SKM-1 treated with dmso at 0.1 percent for 144 hours (cell line): ENCODE measurements around the gene ESPL1.
A peak's percentile ranks its signal among the peaks of the same experiment; 100 is the strongest.

Experiments used
- DNase-seq: peaks from one replicate; lab custom pipeline; 2025; ENCODE audit not compliant: unreplicated experiment; lab: John Stamatoyannopoulos, UW

The ESPL1 gene

DNA sequence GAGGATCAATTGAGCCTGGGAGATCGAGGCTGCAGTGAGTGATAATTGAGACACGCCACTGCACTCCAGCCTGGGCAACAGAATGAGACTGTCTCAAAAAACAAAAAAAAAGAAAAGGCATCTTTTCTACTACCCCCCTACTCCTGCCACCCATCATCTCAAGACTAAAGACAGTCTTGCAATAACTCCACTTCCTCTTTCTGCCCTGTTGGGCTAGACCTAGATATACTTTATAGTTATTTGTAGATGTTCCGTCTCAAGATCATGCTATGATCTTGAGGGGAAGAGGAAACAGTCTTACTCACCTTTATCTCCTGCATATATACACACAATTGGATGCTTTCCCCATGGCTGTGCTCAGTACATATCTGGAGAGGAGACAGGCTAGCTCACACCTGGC, 12.1 kb upstream of the ESPL1 start:
- peak; percentile 67 for DNase-seq

DNA sequence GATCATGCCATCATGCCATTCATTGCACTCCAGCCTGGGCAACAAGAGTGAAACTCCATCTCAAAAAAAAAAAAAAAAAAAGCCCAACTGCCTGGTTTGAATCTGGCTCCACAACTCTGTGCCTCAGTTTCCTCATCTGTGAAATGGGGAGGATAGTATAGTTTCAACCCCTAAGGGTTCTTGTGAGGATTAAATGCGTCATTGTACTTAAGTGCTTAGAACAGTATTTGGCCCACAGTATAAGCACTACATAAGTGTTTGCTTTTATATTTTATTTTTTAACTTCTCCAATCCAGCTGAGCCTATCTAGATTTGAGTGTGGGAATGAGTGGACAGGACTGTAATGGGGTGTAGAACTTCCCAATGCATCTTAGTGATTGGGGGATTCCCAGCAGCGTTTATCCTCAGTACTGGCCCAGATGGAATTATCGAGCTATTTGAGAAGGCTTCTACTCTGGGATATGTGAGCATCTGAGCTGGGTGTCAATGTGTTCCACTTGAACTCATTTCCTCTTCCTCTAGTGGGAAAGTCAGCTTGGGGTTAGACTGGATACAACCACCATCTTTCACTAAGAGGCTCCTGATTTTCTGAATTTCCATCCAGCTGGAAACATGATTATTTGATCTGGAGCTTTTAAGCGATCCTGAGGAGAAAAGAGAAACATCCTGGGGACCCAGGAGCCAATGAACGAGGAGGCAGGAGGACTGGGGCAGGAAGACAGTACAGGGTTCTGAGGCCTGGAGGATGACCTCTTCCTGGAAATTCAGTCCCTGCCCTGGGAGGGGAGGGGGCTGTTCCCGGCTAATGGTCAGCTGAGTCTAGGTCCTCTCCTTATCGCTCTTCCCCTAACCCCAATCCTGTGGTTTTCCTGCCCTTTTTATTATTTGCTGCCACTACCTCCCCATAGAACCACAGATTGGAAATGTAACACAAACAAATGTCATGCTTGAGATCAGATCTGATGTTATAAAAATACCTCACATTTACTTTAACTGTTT, 9.3 kb upstream of the ESPL1 start:
- no peak for DNase-seq

DNA sequence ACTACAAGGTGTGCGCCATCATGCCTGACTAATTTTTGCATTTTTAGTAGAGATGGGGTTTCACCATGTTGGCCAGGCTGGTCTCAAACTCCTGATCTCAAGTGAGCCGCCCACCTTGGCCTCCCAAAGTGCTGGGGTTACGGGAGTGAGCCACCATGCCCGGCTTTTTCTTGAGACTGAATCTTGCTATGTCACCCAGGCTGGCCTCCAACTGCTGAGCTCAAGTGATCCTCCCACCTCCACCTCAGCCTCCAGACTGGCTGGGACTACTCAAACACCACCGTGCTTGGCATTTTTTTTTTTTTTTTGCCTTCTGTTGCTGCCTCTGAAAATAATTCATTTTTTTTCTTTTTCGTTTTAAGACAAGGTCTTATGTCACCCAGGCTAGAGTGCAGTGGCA, 8.2 kb upstream of the ESPL1 start:
- no peak for DNase-seq

DNA sequence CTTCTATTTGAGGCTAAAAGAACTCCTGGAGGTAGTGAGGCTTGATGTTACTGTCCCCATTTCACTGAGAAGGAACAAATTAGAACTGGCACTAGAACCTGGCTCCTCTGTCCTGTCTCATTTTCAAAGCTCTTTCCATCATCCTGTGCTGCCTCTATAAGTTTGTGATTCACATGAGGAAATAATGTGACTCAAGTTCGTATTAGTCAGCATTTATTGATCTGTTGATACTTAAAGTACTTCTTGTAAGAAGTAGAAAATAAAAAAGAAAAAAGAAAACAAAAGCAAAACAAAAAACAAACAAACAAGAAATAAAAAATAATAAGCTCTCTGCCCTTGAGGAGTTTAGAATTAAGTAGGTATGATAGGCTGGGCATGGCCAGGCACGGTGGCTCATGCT, 2.3 kb upstream of the ESPL1 start:
- no peak for DNase-seq

DNA sequence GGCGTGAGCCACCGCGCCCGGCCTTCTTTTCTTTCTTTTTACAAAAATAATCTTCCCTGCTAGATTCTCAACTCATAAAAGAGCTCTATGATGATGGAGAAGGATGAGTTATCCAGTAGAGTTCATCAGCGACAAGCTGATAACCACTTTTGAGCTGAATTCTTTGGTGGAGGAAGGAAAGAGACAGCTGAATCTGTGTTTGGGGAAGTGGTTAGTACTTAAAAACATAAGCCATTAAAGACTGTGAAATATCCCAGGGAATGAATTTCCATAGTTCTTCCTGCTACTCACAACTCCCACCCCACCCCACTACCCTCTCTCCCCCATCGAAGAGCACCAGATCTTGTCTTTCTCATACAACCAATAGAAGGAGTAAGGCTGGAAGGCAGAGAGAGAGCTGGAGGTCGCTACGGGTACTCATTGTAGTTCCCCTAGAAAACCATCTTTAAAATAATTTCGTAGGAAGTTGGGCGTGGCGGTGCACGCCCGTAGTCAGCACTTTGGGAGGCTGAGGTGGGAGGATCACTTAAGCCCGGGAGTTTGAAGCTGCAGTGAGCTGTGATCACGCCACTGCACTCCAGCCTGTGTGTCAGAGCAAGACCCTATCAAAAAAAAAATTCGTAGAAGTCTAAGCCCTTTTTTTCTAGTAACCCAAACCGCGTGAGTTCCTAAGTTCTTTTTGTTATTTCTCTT, 647 bp upstream of the ESPL1 start:
- peak; percentile 14 for DNase-seq

DNA sequence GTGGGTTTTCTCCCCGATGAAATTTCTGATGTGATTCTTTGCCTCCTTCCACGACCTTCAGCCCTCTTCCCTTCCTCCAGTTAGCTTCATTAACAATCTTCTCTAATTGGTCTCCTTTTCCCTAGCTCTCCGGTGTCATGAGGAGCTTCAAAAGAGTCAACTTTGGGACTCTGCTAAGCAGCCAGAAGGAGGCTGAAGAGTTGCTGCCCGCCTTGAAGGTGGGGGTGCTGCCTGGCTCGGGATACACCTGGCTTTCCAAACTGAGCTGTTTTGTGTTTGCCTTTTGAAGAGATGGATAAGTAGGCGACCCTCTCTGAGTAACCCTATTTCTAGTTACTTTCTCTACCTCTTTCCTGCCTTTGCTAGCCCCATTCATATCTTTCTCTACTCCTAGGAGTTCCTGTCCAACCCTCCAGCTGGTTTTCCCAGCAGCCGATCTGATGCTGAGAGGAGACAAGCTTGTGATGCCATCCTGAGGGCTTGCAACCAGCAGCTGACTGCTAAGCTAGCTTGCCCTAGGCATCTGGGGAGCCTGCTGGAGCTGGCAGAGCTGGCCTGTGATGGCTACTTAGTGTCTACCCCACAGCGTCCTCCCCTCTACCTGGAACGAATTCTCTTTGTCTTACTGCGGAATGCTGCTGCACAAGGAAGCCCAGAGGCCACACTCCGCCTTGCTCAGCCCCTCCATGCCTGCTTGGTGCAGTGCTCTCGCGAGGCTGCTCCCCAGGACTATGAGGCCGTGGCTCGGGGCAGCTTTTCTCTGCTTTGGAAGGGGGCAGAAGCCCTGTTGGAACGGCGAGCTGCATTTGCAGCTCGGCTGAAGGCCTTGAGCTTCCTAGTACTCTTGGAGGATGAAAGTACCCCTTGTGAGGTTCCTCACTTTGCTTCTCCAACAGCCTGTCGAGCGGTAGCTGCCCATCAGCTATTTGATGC, 797 bp downstream of the ESPL1 start:
- no peak for DNase-seq

DNA sequence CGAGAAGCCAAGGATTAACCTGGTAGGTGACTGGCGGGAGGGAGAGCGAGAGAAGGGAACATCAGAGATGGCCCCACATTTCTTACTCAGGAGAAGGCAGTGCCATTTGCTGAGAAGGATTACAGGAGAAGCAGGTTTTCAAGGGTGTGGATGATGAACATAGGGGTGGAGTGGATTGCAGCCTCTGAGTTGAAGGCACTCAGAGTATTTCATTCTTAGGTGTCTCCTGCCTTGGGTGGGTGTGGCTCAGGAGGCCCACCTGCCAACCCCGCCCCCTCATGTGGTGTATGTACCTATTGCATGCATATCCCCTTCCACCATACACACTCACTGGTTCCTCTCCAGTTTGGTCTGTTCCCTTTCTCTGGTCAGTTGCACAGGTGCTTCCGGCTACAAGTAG, 6.3 kb downstream of the ESPL1 start:
- DNase-seq: no peak

DNA sequence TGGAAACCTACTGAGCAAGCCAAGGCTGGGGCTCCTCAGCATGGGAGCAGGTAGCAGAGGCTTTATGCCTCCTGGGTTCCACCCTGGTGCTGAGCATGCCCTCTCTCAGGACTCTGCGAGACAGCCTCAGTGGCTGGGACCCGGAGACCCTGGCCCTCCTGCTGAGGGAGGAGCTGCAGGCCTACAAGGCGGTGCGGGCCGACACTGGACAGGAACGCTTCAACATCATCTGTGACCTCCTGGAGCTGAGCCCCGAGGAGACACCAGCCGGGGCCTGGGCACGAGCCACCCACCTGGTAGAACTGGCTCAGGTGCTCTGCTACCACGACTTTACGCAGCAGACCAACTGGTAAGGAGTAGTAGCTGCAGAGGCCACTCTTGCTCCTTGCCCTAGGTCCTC, 8.4 kb downstream of the ESPL1 start:
- no peak for DNase-seq

DNA sequence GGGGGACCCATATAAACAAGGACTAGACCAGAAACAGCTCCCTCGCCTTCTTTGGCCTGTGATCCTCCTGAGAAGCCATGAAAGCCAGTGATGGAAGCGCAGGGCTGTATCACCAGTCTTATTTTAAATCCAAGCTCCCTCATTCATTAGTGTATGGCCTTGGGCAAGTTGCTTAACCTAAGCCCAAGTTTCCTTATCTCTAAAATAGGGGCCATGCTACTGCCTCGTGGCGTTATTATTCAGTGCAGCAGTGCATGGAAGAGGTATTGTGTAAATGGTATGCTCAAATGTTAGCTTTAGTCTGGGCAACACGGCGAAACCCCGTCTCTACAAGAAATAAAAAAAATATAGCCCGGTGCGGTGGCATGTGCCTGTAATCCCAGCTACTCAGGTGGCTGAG, 9.9 kb downstream of the ESPL1 start:
- DNase-seq: no peak

DNA sequence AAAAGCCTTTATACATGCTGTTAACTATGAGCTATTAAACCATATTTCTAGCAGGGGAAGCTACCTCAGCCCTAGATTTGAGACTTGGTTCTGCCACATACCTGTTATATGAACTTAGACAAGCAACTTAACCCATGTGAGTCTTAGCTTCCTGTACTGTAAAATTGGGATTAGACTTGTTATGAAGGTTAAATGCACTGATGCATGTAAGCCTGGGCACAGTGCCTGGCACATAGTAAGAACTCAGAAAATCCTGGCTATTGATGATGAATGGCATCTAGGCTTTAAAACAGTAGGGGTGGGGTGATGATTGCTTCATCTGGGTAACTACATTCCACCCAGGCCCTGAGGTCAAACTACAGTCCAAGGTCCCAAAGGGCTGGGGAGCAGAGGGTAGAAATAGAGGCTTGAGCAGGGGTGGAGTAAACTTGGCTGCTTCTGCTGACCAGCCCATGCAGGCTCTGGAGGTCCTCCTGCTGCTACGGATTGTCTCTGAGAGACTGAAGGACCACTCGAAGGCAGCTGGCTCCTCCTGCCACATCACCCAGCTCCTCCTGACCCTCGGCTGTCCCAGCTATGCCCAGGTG, 11.3 kb downstream of the ESPL1 start:
- no peak for DNase-seq

DNA sequence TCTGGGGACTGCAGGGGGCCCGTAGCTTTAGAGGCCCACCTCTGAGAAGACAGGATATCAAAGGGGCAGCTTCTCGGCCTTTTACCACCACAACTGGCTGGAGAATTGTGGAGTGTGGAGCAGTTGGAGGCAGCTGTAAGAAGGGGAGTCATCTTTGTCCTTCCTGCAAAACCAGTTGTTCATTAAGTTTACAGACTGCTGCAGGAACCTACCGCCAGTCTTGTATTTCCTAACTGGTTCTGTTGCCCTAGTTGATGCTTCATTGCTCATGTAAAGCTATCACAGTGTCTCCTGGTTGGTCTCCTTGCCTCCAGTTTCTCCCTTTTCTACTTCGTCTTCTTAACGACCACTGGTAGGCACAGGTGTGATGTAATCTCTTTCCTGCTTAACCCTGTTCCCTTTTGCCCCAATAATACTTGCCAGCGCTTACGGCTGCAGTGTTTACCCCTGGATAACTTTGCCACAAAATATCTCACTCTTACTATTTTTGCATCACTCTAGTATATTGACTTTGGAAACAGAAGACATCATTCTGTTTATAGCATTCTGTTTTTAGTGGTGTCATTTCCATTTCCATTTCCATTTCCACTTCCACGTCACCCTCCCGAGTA, 11.9 kb downstream of the ESPL1 start:
- no peak for DNase-seq

DNA sequence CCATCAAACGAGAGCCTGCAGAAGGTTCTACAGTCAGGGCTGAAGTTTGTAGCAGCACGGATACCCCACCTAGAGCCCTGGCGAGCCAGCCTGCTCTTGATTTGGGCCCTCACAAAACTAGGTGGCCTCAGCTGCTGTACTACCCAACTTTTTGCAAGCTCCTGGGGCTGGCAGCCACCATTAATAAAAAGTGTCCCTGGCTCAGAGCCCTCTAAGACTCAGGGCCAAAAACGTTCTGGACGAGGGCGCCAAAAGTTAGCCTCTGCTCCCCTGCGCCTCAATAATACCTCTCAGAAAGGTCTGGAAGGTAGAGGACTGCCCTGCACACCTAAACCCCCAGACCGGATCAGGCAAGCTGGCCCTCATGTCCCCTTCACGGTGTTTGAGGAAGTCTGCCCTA, 18.3 kb downstream of the ESPL1 start:
- no peak for DNase-seq

DNA sequence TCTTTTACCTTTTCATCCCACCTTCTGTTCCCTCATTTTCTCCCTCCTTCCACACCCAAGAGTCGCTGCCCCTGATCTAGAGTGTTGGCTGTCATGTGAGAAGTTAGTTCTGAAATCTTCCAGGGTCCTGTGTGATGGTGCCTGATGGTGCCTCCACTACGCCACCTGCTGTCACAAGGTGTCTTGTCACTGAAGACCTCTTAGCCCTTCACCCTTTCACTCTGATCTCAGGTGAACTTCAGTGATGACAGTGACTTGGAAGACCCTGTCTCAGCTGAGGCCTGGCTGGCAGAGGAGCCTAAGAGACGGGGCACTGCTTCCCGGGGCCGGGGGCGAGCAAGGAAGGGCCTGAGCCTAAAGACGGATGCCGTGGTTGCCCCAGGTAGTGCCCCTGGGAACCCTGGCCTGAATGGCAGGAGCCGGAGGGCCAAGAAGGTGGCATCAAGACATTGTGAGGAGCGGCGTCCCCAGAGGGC, 19.7 kb downstream of the ESPL1 start:
- peak; percentile 10 for DNase-seq

DNA sequence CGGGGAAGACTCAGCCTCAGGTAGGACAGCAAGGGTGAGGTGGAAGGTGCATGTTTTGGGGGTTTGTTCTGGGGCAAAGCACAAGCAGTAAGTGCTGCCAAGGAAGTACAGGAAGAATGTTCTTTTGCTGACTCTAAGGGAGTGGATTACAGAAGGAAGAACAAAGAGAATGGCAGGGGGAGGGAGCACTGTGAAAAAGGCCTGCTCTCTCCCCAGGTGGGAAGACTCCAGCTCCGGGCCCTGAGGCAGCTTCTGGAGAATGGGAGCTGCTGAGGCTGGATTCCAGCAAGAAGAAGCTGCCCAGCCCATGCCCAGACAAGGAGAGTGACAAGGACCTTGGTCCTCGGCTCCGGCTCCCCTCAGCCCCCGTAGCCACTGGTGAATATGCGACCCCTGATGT, 20.2 kb downstream of the ESPL1 start:
- DNase-seq: no peak

DNA sequence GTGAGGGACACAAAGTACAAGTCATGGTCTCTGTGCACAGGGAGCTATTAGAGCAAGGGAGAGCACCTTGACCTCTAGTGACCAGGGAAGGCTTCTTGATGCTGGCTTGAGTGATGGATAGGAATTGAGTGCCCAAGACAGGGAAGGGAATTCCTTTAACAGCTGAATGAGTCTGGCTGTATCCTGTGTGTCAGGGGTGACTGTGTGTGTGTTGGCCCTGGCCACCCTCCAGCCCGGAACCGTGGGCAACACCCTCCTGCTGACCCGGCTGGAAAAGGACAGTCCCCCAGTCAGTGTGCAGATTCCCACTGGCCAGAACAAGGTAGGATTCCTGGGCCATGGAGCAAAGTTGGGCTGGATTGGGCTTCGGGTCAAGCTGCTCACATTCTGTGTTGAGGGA, 21.8 kb downstream of the ESPL1 start:
- DNase-seq: no peak

DNA sequence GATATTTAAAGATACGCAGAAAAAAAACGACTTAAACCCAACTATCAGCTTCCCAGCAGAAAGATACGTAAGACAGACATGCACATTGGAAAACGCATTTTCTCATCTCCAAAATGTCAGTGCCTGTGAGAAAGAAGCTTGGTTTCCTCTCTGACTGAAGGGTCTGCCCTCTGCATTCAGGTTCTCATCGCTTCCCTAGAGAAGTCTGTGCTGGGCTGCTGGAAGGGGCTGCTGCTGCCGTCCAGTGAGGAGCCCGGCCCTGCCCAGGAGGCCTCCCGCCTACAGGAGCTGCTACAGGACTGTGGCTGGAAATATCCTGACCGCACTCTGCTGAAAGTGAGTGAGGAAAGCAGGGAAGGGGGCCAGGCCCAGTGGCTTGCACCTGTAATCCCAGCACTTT, 22.6 kb downstream of the ESPL1 start:
- DNase-seq: no peak

DNA sequence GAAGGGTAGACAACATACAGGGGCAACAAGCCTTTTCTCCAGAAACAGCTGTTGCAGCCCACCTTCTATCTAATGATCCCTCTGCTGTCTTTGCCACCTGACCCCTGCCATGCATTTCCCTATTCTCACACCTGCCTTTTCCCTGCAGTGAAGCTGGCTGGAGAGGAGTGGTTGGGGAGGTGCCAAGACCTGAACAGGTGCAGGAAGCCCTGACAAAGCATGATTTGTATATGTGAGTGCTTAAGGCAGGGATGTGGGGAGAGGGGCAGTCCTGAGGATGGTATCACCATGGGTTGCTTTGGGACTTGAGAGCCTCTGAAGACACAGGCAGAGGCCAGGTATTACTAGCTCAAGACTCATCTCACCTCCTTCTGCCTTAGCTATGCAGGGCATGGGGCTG, 24.3 kb downstream of the ESPL1 start:
- no peak for DNase-seq

DNA sequence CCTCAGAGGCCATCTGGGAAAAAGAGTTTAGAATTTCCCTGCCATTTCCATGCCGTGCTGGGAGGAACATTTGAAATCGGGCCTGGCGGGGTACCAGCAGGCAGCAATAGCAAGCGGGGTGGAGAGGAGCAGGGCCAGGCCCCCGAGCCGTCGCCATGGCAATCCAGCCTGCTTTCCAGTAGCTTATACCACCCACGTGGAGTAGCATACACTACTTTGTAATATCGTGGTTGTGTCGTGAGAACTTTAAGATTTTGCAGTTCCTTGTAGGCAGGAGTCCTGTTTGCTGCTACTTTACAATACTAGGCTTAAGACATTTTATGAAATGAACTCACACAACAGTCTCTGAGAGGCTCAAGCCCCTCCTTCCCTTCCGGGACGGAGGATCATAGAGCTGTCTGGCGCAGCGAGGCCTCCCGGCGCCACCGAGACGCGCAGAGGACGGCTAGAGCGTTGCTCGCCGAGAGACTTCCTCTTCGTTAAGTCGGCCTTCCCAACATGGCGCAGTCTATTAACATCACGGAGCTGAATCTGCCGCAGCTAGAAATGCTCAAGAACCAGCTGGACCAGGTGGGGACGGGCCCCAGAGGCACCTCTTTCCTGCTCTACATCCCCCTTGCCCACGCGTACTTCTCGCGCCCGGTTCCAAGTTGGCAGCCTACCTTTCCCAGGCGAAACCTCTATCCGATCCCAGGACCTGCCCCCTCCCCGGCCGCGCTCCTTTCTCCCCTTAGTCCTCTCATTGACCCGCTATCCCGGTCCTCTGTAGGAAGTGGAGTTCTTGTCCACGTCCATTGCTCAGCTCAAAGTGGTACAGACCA, 27.2 kb downstream of the ESPL1 start, which contains the start of gene PFDN5:
Gene PFDN5, plus strand, starts transcription at position 473 of the 821 bp plus-strand sequence. Its CDS starts 26 bp downstream, at position 499.
- DNase-seq: peak; percentile 40

DNA sequence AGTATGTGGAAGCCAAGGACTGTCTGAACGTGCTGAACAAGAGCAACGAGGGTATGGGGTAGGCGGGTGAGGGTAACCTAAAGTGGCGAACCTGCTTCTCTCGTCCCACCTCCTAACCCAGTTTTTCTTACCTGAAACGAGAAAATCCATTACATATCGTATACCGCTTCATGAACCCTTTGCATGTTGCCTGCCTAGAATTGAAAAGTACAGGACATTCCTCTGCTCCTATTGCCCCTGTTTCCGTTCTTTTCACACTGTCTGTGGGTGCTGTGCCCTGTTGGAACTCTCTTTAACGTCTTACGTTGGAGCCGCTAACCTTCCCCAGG, 27.8 kb downstream of the ESPL1 start:
- DNase-seq: no peak
